Measurements from ENCODE around the gene IQCM.

The IQCM gene

DNA sequence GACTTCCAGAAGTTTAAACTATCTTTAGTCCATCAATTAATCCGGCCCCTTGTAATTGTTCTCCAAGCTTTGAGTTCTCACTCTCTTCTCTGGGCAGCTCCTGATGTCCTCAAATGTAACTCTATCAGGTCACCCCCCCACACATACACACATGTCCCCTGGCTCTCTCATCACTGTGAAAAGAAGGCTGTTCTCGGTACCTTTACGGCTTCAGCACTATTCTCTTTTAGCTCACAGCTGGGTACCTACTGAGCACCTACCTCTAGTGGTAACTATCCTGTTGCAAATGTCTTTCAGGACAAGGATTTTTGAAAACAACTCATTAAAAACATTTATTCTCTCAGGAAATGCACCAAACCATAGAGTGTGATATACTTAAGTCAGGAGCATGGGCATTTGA is 115.4 kb downstream of the IQCM start:
- no peaks in the 10 kb centered on the region for H3K9me3 ChIP-seq (ENCODE audit: control insufficient read depth, insufficient read depth, low read depth, low read length)
- TF ChIP-seq GLI4 (tag by site-specific recombination; IDR thresholded peaks at IDR 0.05) (no peak), HOXA7 (CRISPR knock-in tag; IDR thresholded peaks at IDR 0.05; ENCODE audit: borderline replicate concordance) (no peak), ZBTB17 (tag by site-specific recombination; IDR thresholded peaks at IDR 0.05) (no peak), GLIS1 (tag by site-specific recombination; IDR thresholded peaks at IDR 0.05) (no peak), ZNF416 (tag by site-specific recombination; IDR thresholded peaks at IDR 0.05) (no peak), ZNF169 (tag by site-specific recombination; IDR thresholded peaks at IDR 0.05) (no peak), KLF8 (tag by site-specific recombination; IDR thresholded peaks at IDR 0.05) (no peak), ZNF677 (tag by site-specific recombination; IDR thresholded peaks at IDR 0.05) (no peak), ZNF514 (tag by site-specific recombination; IDR thresholded peaks at IDR 0.05) (no peak), ZSCAN23 (tag by site-specific recombination; IDR thresholded peaks at IDR 0.05) (no peak), ZNF629 (tag by site-specific recombination; IDR thresholded peaks at IDR 0.05) (no peak), ZNF560 (tag by site-specific recombination; IDR thresholded peaks at IDR 0.05; ENCODE audit: borderline replicate concordance) (no peak), ZNF155 (tag by site-specific recombination; IDR thresholded peaks at IDR 0.05) (no peak)
- TF ChIP-seq, protein P1, sequence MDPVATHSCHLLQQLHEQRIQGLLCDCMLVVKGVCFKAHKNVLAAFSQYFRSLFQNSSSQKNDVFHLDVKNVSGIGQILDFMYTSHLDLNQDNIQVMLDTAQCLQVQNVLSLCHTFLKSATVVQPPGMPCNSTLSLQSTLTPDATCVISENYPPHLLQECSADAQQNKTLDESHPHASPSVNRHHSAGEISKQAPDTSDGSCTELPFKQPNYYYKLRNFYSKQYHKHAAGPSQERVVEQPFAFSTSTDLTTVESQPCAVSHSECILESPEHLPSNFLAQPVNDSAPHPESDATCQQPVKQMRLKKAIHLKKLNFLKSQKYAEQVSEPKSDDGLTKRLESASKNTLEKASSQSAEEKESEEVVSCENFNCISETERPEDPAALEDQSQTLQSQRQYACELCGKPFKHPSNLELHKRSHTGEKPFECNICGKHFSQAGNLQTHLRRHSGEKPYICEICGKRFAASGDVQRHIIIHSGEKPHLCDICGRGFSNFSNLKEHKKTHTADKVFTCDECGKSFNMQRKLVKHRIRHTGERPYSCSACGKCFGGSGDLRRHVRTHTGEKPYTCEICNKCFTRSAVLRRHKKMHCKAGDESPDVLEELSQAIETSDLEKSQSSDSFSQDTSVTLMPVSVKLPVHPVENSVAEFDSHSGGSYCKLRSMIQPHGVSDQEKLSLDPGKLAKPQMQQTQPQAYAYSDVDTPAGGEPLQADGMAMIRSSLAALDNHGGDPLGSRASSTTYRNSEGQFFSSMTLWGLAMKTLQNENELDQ (tag by site-specific recombination; IDR thresholded peaks at IDR 0.05; ENCODE audit: low read depth) = no peak
- TF ChIP-seq, protein P2, sequence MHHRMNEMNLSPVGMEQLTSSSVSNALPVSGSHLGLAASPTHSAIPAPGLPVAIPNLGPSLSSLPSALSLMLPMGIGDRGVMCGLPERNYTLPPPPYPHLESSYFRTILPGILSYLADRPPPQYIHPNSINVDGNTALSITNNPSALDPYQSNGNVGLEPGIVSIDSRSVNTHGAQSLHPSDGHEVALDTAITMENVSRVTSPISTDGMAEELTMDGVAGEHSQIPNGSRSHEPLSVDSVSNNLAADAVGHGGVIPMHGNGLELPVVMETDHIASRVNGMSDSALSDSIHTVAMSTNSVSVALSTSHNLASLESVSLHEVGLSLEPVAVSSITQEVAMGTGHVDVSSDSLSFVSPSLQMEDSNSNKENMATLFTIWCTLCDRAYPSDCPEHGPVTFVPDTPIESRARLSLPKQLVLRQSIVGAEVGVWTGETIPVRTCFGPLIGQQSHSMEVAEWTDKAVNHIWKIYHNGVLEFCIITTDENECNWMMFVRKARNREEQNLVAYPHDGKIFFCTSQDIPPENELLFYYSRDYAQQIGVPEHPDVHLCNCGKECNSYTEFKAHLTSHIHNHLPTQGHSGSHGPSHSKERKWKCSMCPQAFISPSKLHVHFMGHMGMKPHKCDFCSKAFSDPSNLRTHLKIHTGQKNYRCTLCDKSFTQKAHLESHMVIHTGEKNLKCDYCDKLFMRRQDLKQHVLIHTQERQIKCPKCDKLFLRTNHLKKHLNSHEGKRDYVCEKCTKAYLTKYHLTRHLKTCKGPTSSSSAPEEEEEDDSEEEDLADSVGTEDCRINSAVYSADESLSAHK (tag by site-specific recombination; IDR thresholded peaks at IDR 0.05) = no peak
- ChIA-PET CTCF (interaction anchor here (0.6 kb wide), 1 partner anchor 1701 kb away, joined by 6 read pairs; no protein-coding TSS in a partner anchor), POLR2A (no interaction called here)
- H3K36me3 ChIP-seq (ENCODE audit: control insufficient read depth in 2 of 2, insufficient read depth in 1 of 2, low read length in 2 of 2) = no peaks in the 10 kb centered on the region
- no peaks in the 10 kb centered on the region for H3K4me1 ChIP-seq (ENCODE audit: control insufficient read depth, insufficient read depth, low read length)
- no peak overlapping the region for H3K27ac ChIP-seq (ENCODE audit: extremely low read depth, low read depth, low read length)
- no peak overlapping the region for H3K4me3 ChIP-seq (ENCODE audit: low read depth, low read length)

DNA sequence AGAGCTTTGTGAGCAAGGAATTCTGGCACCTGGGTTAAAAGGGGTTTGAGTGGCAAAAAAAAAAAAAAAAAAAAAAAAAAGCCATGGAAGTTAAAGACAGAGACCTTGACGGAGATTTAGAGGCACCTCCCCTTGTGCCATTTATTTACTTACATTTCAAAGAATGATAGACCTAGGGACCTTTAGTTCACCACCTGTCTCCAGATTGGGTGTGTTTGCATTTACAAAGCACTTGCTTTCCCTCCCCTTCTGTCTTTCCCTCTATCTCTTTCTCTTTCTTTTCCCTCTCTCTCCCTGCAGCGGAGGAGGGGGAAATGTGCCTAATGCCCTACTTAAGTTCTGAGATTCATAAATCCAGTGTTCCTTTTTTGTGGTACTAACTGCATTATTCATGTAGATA is 116.0 kb downstream of the IQCM start:
- Histone ChIP-seq H3K36me3 (ENCODE audit: control insufficient read depth in 2 of 2, insufficient read depth in 1 of 2, low read length in 2 of 2) (no peaks in the 10 kb centered on the region), H3K4me3 (ENCODE audit: low read depth, low read length) (no peak overlapping the region), H3K27ac (ENCODE audit: extremely low read depth, low read depth, low read length) (no peak overlapping the region), H3K4me1 (ENCODE audit: control insufficient read depth, insufficient read depth, low read length) (no peaks in the 10 kb centered on the region), H3K9me3 (ENCODE audit: control insufficient read depth, insufficient read depth, low read depth, low read length) (no peaks in the 10 kb centered on the region)
- ChIA-PET CTCF (interaction anchor here (0.6 kb wide), 1 partner anchor 1700 kb away, joined by 6 read pairs; no protein-coding TSS in a partner anchor), POLR2A (no interaction called here)
- TF ChIP-seq ZNF433 (tag by site-specific recombination; IDR thresholded peaks at IDR 0.05; ENCODE audit: low read depth) (no peak), PRDM1 (tag by site-specific recombination; IDR thresholded peaks at IDR 0.05) (no peak), GLIS1 (tag by site-specific recombination; IDR thresholded peaks at IDR 0.05) (no peak), YY2 (tag by site-specific recombination; IDR thresholded peaks at IDR 0.05) (no peak), ZNF560 (tag by site-specific recombination; IDR thresholded peaks at IDR 0.05; ENCODE audit: borderline replicate concordance) (no peak)
- TF ChIP-seq, protein P3, sequence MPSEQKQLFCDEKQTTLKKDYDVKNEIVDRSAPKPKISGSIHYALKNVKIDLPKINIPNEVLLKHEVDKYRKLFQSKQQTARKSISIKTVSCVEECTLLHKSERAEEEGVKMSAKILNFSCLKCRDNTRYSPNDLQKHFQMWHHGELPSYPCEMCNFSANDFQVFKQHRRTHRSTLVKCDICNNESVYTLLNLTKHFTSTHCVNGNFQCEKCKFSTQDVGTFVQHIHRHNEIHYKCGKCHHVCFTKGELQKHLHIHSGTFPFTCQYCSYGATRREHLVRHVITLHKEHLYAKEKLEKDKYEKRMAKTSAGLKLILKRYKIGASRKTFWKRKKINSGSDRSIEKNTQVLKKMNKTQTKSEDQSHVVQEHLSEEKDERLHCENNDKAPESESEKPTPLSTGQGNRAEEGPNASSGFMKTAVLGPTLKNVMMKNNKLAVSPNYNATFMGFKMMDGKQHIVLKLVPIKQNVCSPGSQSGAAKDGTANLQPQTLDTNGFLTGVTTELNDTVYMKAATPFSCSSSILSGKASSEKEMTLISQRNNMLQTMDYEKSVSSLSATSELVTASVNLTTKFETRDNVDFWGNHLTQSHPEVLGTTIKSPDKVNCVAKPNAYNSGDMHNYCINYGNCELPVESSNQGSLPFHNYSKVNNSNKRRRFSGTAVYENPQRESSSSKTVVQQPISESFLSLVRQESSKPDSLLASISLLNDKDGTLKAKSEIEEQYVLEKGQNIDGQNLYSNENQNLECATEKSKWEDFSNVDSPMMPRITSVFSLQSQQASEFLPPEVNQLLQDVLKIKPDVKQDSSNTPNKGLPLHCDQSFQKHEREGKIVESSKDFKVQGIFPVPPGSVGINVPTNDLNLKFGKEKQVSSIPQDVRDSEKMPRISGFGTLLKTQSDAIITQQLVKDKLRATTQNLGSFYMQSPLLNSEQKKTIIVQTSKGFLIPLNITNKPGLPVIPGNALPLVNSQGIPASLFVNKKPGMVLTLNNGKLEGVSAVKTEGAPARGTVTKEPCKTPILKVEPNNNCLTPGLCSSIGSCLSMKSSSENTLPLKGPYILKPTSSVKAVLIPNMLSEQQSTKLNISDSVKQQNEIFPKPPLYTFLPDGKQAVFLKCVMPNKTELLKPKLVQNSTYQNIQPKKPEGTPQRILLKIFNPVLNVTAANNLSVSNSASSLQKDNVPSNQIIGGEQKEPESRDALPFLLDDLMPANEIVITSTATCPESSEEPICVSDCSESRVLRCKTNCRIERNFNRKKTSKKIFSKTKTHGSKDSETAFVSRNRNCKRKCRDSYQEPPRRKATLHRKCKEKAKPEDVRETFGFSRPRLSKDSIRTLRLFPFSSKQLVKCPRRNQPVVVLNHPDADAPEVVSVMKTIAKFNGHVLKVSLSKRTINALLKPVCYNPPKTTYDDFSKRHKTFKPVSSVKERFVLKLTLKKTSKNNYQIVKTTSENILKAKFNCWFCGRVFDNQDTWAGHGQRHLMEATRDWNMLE (tag by site-specific recombination; conservative IDR thresholded peaks at IDR 0.05; ENCODE audit: low read depth) = no peak
- TF ChIP-seq, protein P4, sequence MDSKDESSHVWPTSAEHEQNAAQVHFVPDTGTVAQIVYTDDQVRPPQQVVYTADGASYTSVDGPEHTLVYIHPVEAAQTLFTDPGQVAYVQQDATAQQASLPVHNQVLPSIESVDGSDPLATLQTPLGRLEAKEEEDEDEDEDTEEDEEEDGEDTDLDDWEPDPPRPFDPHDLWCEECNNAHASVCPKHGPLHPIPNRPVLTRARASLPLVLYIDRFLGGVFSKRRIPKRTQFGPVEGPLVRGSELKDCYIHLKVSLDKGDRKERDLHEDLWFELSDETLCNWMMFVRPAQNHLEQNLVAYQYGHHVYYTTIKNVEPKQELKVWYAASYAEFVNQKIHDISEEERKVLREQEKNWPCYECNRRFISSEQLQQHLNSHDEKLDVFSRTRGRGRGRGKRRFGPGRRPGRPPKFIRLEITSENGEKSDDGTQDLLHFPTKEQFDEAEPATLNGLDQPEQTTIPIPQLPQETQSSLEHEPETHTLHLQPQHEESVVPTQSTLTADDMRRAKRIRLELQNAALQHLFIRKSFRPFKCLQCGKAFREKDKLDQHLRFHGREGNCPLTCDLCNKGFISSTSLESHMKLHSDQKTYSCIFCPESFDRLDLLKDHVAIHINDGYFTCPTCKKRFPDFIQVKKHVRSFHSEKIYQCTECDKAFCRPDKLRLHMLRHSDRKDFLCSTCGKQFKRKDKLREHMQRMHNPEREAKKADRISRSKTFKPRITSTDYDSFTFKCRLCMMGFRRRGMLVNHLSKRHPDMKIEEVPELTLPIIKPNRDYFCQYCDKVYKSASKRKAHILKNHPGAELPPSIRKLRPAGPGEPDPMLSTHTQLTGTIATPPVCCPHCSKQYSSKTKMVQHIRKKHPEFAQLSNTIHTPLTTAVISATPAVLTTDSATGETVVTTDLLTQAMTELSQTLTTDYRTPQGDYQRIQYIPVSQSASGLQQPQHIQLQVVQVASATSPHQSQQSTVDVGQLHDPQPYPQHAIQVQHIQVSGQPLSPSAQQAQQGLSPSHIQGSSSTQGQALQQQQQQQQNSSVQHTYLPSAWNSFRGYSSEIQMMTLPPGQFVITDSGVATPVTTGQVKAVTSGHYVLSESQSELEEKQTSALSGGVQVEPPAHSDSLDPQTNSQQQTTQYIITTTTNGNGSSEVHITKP (tag by site-specific recombination; IDR thresholded peaks at IDR 0.05) = no peak
- TF ChIP-seq, protein P5, sequence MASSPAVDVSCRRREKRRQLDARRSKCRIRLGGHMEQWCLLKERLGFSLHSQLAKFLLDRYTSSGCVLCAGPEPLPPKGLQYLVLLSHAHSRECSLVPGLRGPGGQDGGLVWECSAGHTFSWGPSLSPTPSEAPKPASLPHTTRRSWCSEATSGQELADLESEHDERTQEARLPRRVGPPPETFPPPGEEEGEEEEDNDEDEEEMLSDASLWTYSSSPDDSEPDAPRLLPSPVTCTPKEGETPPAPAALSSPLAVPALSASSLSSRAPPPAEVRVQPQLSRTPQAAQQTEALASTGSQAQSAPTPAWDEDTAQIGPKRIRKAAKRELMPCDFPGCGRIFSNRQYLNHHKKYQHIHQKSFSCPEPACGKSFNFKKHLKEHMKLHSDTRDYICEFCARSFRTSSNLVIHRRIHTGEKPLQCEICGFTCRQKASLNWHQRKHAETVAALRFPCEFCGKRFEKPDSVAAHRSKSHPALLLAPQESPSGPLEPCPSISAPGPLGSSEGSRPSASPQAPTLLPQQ (tag by site-specific recombination; IDR thresholded peaks at IDR 0.05) = no peak
